Measurements from ENCODE around the gene AP2A1.

Gene AP2A1

DNA sequence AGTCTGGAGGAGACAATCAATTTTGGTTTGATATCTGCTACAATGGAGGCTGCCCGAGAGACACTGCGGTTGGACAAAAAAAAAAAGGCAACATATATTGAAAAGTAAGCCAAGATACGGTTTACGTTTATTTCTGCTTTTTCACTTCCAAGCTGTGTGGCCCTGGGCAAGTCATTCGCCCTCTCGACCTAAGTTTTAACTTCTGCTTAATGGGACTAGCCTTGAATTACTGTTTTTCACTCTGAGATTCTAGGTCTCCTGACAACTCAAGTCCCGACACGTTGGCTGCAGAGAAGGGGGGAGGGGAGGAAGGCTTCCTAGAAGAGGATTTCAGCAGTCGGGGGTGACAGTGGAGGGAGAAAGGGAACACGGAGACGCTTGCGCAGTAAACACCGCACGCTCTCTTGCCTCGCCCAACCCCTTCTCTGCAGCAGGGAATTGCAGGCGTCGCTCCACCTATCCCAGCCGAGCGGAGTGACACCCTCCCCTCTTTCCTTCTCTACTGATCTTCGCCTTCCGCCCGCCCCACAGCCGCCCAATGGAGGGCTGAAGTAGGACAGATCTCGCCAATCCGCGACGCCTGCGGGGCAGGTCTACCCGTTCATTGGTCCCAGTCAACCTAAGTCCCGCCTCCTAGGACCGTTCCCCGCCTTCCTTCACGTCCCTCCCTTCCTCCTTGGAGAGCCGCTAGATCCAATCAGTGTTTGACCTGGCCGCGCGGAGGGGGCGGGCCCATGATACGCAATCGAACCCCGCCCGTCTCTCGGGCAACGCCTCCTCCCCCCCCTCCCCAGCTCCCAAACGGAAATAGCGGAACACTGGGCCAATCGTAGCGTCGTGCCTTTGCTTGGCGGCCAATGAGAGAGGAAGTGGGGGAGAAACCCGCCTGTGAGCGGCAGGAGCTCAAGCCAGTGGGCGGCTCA is 533 bp upstream of the AP2A1 start:
- DNase-seq, result peak; percentile 100

DNA sequence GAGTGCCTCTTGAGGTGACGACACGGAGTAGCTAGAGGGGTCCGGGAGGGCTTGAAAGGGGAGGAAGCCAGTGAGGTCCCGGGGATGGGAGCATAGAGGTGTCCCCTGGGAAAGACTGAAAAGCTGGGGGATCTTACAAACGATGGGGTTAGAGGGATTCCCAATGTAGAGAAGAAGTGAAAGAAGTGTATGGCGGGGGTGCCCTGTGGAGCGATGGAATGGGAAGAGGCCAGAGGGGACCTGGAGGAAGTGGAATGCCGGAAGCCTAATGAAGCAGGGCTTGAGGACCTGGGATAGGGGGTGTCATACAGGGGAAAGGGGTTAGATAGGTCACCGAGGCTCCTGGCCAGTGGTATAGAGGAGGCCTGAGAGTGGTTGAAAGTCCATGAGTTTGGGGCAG is 580 bp downstream of the AP2A1 start:
- DNase-seq, result no peak

DNA sequence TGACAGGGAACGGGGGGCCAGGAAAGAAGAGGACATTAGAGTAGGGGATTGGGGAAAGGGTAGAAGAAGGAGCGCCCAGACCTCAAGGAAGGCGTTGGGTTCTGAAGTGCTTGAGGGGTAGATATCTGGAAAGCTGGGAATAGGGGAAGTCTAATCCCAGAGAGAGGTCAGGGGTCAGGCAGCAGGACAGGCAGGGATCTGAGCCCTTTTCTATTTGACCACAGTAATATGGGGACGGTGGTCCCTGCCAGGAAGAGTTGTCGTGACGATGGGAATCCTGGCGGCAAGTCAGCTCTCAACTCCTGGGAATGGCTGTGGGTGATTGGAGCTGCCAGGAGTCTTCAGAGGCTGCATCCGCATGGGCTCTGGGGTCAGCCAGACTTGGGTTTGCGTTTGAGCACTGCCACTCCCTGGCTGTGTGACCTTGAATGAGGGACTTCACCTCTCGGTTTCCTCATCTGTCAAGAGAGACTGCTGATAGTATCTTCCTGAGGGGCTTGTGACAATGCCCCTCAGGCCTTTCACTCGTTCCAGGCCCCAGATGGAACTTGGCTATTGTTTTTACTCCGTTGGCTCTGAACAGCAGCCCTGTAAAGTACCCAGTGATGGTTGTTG is 1.3 kb downstream of the AP2A1 start:
- no peak for DNase-seq

DNA sequence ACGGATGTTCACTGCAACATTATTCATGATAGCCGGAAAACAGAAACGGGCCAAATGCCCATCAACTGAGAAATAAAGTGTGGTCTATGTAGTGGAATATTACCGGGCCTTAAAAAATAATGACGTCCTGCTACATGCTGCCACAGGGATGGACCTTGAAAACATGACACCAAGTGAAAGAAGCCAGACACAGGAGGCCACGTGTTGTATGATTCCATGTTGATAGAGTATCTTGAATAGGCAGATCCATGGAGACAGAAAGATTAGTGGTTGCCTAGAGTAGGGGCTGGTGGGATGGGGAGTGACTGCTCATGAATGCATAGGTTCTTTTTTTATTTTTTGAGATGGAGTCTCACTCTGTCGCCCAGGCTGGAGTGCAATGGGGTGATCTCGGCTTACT is 3.7 kb downstream of the AP2A1 start:
- no peak for DNase-seq

DNA sequence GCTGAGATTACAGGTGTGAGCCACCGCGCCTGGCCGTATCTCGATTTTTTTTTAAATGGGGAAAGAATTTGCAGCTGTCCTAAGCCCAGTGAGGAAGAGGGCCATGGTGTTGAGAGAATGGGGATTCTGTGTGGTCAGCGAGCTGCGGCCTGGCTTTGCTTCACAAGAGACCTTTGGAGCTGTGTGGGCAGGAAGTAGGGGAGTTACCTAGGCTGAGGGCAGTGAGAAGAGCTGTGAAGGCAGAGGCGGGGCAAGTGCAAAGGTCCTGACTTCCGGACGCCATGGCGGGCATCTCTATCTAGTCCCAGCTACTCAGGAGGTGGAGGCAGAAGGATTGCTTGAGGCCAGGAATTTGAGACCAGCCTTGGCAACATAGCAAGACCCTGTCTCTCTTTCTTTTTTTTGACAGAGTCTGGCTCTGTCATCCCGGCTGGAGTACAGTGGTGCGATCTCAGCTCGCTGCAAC is 4.9 kb downstream of the AP2A1 start:
- DNase-seq, result no peak

DNA sequence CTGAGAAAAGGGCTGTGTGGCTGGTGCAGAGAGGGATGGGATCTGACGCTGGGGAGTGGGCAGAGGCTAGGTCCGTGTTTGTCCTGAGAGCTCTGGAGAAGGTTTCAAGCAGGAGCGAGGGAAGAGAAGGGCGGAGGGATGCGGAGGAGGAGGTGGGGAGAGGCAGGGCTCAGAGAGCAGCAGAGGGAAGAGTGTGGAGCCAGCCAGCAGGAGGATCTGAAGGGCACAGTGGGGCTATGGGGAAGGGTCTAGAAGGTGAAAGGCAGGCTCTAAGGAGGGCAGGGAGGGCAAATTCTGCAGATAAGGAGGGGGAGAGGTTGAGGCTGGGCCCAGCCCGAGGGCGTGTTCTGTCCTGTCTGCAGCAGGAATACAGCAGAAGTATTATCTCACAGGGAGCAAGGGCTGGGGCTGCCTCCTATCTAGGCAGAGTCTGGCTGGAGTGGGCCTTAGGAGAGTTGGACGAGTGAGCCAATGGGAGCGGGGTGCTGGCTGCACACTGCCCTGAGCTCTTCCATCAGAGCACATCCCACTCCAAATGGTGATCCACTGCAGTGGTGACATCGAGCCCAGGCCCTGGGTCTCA is 6.1 kb downstream of the AP2A1 start:
- no peak for DNase-seq

DNA sequence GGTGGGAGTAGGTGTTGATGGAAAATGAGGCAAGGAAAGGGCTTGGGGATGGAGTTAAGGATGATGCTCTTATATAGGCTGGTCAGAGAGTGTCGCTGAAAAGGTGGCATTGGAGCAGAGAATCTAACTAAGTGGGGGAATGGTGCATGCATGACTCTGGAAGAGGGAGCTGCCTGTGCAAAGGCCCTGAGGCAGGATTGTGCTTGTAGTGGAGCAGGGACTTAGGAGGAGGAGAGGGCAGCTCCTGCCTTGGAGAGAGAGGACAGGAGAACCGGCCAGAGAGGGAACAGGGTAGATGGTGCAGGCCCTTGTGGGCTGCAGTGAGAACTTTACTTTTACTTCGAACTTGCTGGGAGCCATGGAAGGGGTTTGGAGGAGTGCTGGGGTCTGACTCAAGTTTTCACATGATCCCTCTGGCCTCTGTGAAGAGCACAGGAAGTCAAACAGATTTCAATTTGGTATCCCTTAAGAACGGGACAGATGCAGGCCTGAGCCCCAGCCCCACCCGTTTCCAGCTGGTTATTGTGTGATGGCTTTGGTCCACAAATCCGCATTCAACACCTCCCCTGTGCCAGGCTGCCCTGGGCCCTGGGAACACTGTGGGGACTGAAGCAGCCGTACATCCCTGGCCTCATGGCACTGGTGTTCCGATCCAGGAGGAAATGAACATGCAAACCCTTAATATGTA is 7.0 kb downstream of the AP2A1 start:
- no peak for DNase-seq

DNA sequence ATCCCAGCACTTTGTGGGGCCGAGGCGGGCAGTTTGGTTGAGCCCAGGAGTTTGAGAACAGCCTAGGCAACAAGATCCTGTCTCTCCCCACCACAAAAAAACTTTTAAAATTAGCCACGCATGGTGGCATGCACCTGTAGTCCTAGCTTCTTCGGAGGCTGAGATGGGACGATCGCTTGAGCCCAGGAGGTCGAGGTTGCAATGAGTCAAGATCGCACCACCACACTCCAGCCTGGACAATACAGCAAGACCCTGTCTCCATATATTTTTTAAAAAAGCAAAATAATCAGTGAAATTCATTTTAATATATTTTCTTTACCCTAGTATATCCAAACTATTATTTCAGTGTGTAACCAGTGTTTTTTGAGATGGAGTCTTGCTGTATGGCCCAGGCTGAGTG is 8.2 kb downstream of the AP2A1 start:
- no peak for DNase-seq

DNA sequence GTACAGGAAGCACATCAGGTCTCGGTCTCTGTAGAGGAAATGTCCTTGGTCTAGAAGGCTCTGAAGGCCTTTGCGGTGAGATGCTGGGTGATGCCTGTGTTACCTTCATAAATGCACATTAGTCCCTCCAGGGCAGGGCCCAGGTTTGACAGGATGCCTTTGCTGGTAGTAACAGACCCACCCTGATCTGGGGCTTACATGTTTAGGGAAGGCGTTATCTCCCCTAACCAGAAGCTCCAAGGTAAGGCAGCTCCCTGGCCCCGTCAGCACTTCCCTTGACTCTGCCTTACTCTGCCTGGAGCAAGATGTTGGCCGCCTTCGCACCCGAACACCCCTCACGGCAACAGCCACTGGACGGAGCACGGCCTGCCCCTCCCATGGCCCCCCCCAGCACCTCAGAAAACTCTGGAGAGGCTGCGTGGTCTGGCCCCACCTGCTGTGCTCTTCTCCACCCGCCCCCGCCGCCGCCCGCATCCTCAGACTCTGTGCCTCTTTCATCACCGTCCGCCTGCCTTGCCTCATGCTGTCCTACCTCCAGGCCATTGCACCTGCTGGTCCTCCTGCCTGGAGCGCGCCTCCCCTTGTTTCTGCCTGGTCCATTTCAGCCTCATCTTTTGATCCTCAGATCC is 9.1 kb downstream of the AP2A1 start:
- DNase-seq, result no peak

DNA sequence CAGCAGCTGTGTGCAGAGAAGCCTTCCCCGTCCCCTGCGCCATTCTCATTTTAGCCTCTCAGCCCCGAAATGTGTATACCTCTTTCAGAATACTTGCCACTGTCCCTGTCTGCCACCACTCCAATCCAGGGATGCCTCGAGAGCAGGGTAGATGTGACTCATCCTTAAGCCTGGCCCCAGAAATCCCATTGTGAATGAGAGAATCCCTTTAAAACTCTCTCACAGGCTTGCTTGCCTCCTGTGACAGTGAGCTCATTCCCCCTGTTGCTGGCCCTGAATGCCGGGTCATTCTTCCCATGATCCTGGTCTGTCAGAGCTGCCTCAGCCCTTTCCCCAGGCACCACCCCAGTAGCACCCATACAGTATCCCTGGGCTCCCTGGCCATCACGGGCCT is 9.6 kb downstream of the AP2A1 start:
- no peak for DNase-seq

DNA sequence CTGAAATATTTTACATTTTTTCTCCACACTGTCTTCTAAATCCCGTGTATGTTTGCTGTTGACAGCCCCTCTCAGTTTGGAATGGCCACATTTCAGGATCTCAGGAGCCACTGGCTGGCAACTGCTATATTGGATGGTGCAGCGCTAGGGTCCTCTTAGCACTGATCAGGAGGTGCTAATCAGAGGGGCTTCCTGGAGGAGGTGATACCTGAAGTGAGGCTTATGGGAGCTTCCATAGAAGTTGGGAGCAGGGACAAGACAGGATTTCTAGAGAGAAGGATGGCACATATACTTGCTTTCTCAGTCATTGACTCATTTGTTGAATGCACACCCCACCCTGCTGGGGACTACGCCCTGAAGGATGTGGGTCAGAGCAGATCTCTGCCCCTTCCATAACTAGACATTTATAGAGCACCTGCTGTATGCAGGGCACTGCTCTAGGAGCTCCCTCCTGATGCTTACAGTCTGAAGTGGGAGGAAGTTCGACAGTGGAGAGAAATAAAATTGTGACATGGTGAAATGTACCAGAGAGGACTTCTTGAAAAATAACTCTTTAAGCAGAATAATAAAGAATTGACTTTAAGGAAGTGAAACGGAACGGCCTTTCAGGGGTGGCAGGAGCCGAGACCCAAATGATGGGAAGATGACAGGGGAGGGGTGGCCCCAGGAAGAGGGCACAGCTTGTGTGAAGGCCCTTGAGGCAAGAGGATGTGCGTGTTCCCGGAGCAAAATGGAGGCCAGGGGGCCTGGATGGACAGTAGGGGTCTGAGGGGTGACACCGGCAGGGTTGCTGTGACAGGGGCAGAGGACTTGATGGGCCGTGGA is 13.1 kb downstream of the AP2A1 start:
- DNase-seq, result no peak

DNA sequence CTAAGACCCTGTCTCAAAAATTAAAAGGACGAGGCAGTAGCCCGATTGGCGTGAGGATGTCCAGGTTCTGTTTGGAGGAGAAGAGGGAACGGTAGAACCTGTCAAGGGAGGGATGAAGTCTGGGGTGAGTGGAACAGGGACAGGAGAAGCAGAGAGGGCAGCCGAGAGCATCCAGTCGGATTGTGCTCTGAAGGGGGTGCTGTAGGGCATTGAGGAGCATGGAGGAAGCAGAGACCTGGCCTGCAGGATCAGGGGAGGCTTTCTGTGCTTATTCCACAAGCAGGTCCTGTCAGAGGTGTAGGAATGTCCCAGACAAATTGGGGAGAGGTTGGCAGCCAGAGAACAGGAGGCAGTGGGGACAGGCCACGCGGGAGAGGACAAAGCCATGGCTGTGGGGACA is 14.1 kb downstream of the AP2A1 start:
- DNase-seq, result no peak

DNA sequence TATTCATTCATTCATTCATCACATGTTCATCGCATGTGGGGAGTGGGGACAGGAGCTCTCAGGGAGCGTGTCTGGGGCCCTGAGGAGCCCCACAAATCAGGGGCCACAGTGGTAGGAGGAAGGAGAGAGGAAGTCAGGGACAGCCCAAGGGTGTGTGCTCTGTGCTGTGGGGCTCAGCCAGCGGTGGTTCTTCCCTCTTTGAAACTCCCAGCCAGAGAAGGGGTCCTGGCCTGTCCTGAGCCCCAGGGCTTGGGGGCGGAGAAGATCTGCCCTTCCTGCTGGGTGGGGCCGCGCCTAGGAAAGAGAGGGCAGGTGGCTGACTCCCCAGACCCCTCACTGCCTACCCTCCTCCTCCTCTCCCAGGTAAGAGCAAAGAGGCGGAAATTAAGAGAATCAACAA is 14.6 kb downstream of the AP2A1 start:
- no peak for DNase-seq

DNA sequence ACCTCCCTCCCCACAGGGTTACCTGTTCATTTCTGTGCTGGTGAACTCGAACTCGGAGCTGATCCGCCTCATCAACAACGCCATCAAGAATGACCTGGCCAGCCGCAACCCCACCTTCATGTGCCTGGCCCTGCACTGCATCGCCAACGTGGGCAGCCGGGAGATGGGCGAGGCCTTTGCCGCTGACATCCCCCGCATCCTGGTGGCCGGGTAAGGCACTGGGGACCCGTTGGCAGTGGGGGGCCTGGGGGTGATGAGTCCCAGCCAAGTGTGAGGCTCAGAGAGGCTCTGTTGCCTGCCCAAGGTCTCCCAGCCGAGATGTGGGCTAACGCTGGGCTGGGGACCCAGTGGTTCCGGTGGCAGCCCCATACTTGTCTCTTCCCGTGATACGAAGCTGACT is 15.7 kb downstream of the AP2A1 start:
- DNase-seq, result no peak

DNA sequence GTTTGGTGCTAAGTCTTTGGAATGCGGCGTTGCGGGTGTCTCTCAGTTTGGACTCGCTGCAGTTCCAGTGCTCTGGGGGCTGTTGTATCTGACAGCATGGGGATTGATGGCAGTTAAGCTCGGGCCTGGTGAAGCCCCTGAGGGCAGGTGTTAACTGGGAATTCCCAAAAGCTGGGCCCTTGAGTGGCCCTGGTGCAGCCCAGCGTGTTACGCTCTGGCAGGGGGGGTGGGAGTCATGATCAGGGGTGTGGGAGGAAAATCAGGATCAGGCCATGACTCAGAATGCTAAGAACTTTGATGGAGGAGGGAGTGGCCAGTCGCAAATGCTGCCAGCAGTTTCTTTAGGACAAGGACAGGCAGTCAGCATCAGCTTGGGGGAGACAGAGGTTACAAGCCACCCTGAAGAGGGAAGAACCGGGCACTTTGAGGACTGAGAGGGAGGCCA is 19.6 kb downstream of the AP2A1 start:
- DNase-seq, result no peak

DNA sequence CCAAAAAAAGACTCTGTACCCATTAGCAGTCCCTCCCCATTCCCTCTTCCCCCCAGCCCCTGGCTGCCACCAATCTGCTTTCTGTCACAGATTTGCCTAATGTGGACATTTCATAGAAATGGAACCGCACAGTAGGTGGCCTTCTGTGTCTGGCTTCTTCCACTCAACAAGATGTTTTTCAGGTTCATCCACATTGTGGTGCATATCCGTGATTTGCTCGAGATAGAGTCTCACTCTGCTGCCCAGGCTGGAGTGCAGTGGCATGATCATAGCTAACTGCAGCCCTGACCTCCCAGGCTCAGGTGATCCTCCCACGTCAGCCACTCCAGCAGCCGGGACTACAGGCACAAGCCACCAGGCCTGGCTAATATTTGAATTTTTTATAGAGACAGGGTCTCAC is 20.9 kb downstream of the AP2A1 start:
- DNase-seq, result no peak

DNA sequence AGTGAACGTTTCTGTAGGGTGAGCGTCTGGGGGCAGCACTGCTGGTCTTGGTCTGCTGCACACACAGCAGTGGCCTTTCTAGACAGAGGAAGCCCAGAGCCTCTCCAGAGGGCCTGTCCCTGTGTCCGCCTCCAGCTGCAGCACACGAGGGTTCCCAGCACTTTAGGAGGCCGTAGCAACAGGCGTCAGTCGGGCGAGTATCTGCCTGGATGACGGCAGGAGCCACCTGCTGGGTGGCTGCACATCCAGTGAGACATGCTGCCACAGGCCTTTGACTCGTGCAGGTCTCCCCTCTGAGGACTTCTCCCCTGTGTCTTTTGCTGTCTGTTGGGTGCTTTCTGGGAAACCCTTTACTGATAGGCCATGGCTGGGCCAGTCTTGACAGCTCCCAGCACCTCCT is 22.1 kb downstream of the AP2A1 start:
- DNase-seq, result no peak

DNA sequence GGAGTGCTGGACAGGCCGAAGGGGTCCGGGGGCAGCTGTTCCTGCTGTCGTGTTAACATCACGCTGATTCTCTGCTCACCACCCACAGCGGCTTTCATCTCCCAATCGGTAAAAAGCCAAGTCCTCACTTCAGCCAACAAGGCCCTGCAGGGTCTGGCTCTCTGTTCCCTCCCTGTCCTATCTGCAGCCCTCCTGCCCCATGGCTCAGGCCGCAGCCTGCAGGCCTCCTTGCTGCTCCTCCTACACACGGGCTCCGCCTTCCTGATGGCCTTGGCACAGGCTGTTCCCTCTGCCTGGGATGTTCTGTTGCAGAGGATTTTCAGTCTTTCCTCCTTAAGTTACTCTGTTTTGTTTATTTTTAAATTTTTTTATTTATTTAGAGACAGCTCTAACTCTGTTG is 24.1 kb downstream of the AP2A1 start:
- DNase-seq, result no peak

DNA sequence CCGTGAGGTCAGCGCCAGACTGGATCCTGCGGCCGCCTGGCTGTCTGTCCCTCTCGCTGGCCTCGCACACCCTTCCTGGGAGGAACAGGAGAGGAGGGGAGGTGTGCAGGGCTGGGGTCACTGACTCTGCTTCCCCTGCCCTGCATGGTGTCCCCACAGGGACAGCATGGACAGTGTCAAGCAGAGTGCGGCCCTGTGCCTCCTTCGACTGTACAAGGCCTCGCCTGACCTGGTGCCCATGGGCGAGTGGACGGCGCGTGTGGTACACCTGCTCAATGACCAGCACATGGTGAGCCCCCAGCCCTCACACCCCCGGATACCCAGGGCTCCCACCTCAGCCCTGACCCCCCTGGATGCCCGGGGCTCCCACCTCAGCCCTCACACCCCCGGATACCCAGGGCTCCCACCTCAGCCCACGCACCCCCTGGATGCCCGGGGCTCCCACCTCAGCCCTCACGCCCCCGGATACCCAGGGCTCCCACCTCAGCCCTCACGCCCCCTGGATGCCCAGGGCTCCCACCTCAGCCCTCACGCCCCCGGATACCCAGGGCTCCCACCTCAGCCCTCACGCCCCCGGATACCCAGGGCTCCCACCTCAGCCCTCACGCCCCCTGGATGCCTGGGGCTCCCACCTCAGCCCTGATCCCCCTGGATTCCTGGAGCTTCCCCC is 25.1 kb downstream of the AP2A1 start:
- DNase-seq, result no peak

DNA sequence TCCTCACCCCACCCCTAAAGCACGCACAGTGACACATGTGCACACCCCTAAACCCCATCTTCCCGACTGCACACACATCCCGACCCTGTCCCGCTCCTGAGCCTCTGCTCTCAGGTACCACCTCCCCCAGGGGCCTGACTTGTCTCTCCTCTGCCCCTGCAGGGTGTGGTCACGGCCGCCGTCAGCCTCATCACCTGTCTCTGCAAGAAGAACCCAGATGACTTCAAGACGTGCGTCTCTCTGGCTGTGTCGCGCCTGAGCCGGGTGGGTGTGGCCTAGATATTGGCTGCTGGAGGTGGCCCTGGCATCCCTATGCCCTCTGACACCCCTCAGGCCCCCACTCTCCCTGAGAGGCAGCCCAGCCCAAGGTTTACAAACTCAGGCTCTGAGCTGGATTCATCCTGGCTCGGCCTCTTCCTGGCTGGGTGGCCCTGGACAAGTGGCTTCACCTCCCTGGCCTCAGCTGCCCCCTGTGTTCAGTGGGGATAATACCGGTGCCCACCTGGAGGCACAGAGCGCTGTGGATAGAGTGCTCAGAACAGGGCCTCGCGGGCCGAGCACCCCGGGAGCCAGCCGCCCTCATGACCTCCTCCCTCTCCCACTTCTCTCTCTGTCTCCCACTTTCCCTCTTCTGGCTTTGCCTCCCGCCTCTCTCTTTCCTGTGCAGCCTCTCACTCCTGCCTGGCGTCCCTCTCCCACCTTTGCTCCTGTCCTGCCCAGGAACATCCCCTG is 26.2 kb downstream of the AP2A1 start:
- DNase-seq, result no peak

DNA sequence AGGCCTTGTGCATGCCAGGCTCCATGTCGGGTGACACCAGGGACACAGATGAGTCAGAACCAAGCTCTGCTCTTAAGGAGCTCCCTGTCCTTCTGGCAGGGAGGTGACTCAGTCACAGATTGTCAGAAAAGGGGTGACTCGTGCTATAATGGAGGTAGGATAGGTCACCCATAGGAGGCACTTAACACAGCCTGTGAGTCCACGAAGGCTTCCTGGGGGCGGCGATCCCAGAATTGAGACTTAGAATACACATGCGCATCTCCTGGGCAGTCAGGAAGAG is 26.7 kb downstream of the AP2A1 start:
- DNase-seq, result no peak

Measured in NCI-H1048 (cell line).